GM19043 (cell line): ENCODE measurements around the gene MAFB.

ENCODE experiments used
- ATAC-seq: cut with Tn5 transposase; IDR thresholded peaks from one replicate; pipeline ENCODE4 v1.9.1; 2021; ENCODE audit warnings: low read depth; ENCODE audit not compliant: unreplicated experiment

MAFB gene

GRCh38 chr20:40704828-40705227, 15.8 kb upstream of the MAFB start:
- ATAC-seq, result no peak

GRCh38 chr20:40703975-40704530, 15.0 kb upstream of the MAFB start:
- no peak for ATAC-seq

DNA sequence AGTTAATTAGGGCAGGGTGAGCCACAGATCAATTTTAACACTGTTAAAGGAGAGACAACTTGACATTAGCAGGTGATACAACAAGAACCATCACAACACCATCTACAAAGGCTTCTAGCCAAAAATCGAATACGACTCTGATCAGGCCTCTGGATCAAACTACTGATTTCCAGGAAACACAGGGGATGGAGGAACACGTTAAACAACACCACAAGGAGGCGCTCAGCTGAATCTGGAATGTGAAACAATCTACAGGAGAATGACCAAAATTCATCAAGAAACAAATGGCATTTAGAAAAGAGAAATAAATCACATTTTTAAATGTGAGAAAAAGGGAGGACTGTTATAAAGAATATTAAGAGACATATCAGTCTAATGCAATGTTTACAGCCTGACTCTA, 13.5 kb upstream of the MAFB start:
- no peak for ATAC-seq

GRCh38 chr20:40698744-40699143, 9.7 kb upstream of the MAFB start:
- ATAC-seq, result no peak

DNA sequence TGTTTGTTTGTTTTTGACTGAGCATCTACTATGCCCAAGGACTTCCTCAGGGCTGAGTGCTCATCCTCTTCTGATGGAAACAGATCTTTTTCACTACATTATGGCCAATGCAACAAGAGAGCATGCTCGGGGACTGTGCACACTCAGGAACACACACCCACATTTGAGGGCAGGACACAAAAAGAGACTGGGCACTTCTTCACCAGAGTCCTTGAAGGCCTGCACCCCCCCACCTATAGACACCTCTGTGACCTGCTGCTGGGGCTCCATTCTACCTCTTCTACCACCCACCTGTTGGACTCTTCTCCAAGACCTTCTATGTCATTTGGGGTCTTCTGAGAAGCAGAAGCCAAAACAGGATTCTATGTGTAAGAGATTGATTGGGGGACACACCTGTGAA, 9.2 kb upstream of the MAFB start:
- no peak for ATAC-seq

GRCh38 chr20:40697541-40697940, 8.5 kb upstream of the MAFB start:
- no peak for ATAC-seq

GRCh38 chr20:40695214-40695613, 6.2 kb upstream of the MAFB start:
- ATAC-seq, result no peak

DNA sequence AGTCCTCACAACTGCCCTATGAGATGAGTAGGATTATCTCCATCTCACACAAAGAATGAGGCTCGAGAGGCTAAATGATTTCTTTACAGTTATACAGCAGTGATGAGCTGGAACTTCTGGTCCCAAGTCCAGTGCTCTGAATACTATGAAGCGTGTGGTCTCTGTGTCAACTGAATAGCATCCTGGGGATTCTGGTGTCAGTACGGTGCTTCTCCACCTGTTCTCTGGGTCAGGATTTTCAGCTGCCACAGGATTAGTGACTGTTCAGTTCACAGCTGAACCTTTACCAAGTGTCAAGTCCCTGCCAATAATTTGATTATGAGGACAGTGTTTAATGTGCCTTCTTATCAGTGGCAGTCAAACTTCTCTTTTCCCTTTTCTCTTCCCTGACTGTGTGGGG, 5.2 kb upstream of the MAFB start:
- ATAC-seq, result no peak

DNA sequence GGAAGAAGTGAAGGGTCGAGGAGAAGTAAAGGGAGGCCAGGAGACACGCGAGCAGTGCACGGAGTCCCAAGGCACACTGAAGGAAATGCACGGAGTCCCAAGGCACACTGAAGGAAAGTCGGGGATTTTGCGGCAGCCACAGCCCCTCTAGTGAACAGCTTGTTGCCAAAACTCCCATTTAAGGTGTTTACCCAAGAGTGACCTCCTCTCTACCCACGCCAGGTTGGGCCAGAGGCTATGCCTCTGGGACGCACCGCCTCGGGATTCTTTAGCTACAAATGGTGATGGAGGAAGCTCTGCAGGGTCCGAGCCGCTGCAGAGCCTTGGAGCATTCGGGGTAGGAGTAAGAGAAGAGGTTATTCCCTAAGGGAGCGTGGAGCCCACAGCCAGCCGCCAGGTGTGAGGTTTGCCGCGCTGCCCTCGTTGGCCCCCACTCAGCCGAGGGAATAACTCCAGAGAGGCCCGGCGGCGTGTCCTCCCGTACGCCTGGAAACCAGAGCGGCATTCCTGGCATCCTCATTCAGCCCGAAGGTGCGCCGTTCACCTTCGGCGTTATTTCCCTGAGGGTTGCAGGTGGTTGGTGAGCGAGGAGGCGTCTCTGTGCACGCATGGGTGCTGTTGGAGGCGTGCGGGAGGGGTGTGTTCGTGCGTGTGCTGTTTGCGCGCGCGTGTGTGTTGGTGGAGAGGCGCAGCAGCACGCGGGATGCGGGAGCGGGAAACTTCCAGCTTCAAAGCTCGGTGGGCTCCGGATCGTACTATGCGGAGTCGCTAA, 3.4 kb upstream of the MAFB start:
- no peak for ATAC-seq

GRCh38 chr20:40691566-40692239, 2.7 kb upstream of the MAFB start:
- no peak for ATAC-seq

DNA sequence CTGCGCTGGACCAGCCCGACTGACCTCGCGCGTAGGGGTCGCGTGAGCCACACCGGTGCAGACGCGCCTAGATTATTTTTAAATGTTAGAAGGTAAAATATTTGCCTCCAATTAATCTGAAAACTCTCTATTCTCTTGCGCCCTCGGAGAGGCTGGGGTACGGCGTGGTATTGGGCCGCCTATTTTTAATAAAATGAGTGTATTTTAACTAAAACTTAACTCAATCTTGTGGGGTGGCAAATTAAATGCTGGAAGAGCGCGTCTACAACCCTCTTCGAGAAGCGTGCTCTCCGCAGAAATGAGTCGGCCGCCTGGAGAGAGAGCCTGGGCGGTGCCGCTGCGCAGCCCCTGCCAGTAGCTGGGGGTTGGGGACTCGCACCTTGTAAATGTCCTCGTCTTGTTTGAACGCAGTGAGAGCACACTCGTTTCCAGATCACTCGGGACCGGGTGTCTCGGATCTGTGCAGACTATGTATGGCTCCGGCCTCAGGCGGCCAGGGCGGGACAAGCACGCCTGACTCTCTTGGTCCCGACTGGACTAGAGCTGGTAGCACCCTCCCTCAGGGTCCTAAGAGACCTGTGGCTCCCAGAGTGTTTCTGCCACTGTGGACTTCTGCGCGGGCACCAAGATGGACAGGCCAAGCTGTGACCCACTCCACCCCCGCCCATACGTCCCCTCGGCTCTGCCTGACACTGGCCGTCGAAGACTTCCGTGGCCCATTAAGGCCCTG, 2.0 kb upstream of the MAFB start:
- ATAC-seq, result no peak

GRCh38 chr20:40689943-40690835, 1.2 kb upstream of the MAFB start:
- ATAC-seq, result peak; percentile 68

GRCh38 chr20:40688129-40689099, 622 bp downstream of the MAFB start:
- ATAC-seq, result no peak

DNA sequence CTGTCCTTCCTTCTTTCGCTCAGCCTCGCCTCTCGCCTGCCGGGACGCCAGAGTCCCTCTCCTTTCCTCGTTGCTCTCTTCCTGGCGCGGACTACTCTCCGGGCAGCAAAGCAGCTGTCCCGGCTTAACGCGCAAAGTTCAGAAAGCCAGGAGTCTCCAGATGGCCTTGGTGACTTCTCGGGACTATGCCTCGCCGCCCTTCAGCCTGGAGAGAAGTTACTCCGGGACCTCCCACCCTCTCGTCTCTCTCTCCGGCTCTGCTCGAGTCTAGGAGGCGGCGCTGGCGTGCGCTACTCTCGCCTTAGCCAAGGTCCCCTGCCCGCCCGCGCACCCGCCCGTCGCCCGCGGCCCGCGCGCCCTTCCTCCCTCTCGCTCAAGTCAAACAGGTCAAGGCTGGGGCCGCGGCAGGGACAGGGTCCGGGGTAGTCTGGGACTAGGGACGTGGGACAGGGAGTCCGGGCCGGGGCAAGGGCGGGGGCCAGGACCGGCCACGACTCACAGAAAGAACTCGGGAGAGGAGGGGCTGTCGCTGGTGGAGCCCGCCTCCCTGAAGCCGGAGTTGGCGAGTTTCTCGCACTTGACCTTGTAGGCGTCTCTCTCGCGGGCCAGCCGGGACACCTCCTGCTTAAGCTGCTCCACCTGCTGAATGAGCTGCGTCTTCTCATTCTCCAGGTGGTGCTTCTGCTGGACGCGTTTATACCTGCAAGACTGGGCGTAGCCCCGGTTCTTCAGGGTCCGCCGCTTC, 1.5 kb downstream of the MAFB start:
- ATAC-seq, result no peak

DNA sequence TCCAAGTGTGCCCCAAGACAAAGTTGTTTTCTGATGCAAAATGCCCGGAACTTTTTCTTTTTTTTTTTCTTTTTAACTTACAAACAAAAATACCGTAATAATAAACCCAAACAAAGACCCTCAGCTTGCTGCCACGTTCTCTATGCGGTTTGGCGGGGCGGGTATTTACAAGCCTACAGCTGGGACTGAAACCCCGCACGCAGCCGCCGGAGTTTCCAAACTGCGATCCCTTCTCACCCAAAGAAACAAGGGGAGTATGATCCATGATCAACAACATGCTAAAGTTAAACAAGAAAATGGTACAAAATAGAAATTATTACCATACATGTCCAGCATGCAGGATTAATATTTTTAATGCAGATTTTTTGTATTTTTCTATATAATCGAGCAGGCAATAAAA, 2.1 kb downstream of the MAFB start:
- no peak for ATAC-seq

DNA sequence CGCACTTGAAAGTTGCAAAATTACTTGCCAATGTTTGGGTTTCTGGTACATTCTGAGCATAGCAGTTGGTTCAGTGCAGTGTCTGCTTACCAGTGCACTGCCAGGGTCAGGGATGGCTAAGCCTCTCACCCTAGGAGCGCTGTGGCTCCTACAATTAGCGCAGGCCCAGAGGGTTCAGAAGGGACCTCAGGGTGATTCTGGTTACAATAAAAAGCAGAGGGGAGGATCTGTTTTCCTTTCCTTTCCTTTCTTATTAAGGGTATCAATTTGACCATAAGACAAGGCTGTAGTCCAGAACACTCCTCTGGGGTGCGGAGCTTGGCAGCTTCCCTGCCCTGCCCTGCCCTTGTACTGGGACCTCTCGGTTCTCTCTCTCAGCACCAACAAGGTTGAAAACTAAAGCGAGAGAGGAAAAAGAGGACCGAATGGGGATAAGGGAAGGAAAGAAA, 2.6 kb downstream of the MAFB start:
- no peak for ATAC-seq

DNA sequence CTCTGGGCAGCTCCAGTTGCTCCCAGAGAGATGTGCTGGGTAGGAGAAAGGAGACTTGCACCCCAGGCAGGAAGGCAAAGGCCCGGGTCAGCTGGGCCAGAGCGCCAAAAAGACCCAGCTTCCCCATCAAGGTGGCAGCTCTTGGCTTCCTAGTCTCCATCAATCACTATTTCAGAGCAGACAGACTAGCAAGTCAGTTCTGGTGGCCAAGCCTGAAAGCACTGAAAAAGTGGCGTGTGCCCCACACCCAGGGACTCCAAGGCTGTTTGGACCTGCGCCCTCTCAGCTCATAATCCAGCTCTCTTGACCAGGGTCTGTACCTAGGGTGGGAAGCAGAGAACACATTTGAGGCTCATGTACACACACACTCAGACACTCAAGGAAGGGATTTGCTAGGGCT, 3.7 kb downstream of the MAFB start:
- ATAC-seq, result no peak

GRCh38 chr20:40683894-40684268, 5.2 kb downstream of the MAFB start:
- ATAC-seq, result no peak
